Fibroblast of skin of back (primary cell): ENCODE results near the gene HIPK2.

ENCODE experiments used
- DNase-seq: peaks from one replicate; pipeline ENCODE4 v3.0.0-alpha.2; 2013

HIPK2 gene

DNA sequence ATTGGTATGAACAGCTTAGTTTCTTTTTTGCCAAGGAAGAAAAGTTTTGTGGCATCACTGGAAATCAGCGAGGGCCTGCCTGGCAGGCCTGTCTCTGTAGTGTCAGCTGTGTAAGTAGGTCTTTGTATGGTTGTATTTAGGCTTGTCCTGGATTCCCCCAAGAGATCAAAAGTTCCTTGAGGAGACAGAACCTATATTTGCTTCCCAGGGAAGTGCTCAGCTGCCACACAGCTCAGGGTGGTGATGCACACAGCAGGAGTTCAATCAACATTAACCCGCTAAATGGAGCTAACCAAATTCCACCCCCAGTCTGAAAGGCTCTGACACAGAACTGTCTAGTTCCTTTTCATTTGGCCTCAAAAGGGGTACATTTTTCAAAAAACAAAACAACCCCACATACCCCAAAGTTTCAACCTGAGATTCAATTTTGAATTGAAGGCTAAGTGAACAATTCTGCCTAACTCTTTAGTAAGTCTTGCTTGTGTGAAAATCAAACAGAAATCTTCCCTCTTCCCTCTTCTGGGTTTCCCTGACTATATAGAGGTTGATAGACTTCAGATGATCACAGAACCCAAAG, 129.9 kb downstream of the HIPK2 start:
- peak; percentile 34 for DNase-seq

DNA sequence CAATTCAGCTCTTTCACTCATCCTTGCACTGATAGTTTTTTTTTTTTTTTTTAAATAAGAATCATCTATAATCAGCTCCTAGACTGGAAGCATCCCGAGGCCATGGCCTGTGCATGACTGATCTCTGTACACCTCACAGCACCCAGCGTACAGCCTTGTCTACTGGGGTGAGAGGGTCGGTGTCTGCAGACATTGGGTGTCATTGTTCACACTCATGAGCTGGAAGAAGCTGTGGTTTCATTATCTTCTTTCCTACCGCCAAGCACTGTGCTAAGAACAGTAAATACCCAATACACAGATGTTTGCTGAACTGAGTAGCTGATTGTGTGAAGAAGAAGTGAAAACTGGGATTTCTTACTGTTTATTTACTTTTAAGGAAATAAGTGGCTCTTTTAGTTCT, 130.7 kb downstream of the HIPK2 start:
- DNase-seq: no peak

- DNase-seq: no peak
Measured at GRCh38 chr7:139646566-139646965, 131.2 kb downstream of the HIPK2 start.

GRCh38 chr7:139645572-139646523, 131.9 kb downstream of the HIPK2 start:
- DNase-seq: peak; percentile 79

- DNase-seq: no peak
Measured at GRCh38 chr7:139643951-139644585, 133.7 kb downstream of the HIPK2 start.

- DNase-seq: no peak
Measured at GRCh38 chr7:139642283-139642682, 135.5 kb downstream of the HIPK2 start.

- no peak for DNase-seq
Measured at GRCh38 chr7:139641337-139641992, 136.3 kb downstream of the HIPK2 start.

DNA sequence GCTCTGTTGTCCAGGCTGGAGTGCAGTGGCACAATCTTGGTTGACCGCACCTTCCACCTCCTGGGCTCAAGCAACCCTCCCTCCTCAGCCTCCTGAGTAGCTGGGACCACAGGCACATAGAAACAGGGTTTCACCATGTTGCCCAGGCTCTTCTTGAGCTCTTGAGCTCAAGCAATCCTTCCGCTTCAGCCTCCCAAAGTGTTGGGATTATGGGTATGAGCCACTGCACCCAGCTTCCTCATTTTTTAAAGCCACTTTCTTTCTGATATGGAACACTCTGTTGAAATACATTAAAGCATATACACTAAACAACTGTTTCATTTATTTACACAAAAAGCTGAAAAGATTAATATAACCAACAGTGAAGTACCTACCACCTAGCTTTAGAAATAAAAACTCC, 137.1 kb downstream of the HIPK2 start:
- DNase-seq: no peak

DNA sequence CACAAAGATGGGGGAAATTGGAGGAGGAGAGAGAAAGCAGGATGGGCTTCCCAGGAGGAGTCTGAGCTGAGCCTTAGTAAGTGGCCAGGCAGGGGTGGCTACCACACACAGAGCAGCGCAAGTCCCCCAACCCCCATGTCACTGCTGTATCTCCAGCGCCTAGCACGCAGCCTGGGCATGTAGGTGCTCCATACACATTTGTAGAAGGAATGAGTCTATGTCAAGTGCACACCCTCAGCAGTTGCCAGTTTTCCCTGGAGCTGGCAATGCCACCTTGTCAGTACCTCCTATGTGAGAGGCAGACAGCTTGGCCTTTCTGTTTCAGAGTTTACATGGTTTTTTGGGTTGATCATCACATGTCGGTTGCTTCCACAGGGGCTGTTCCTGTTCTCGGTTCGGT, 138.2 kb downstream of the HIPK2 start:
- DNase-seq: no peak

DNA sequence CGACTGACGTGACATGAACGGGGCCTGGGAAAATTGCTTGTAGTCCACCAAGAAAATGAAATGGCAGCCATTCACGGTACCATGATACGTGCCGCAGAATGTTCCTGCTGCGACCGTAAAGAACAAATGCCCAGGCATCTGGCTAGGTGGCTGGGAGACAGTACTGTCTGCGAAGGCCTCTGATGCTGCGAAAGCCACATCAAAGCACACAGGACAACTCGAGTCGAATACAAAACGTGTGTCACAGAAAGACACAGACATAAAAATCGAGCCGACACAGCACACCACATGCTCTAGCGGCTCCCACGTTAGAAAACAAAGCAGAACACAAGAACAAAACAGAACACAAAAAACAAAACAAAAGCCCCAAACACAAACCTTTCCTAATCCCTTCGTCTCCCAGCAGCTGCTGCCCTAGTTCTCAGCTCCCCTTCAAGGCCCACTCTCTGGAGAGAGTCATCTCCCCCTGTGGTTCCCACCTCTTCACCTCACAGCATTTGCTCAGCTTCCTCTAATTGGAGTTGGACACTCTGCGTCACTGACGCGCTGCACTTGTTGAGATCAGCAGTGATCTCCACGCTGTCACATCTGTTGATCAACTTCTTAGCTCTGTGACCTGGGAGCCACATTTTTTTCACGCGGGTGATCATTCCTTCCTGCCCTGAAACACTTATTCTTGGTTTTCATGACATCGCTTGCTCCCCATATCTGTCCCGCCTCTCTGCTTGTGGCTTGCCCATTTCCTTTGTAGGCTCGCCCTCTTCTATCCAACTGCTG, 142.1 kb downstream of the HIPK2 start:
- no peak for DNase-seq

DNA sequence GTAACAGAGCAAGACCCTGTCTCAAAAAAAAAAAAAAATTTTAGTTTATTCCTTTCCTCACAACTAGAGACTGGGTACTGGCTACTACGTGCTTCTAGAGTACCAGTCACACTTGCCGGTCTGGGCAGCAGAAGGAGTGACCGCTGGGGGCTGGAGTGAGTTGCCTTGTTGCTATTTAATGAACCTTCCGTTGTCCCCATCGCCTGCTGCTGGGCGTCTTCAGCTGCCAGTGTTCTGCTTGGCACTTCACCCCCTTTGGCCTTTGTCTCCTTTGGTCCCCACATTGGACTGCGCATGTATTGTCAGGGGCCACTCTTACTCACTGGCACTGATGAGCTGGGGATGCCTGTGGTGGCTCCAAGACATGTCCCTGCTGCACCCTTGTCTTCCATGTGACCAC, 143.7 kb downstream of the HIPK2 start:
- DNase-seq: no peak

DNA sequence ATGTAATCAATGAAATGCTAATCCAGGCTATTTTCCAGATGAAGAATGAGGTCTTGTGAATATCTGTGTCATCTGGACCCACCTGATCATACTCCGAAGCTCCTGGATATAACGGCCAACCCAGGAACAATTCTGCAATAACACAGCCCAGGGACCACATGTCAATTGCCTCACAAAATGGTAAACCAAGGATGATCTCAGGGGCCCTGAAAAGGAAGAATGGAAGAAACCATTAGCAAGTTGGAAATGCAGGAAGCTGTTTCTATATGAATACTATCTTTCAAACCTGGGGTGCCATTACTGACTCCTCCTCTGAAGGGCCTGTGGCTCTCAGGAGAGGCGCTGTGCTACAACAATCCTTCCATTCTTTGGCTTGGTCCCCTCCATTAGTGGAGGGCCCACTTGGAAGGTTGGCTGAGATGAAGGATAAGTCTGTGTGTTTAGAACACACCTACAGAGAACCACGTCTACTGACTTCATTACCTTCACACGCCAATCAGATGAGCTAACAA, 146.2 kb downstream of the HIPK2 start:
- DNase-seq: no peak

GRCh38 chr7:139630643-139631519, 146.9 kb downstream of the HIPK2 start:
- no peak for DNase-seq

GRCh38 chr7:139629392-139630082, 148.3 kb downstream of the HIPK2 start:
- no peak for DNase-seq

DNA sequence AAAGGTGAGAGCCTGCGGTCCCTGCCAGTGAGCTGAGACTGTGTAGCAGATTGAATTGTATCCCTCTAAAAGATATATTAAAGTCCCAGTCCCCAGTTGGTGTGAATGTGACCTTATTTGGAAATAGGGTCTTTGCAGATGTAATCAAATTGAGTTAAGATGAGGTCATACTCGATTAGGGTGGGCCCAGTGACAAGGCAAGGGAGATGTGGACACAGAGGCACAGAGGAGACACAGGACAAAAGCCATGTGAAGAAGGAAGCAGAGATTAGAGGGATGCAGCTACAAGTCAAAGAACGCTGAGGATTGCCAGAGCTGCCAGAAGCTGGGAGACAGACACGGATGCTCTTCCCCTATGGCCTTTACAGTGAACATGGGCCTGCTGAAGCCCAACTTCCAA, 150.0 kb downstream of the HIPK2 start:
- DNase-seq: peak; percentile 13

DNA sequence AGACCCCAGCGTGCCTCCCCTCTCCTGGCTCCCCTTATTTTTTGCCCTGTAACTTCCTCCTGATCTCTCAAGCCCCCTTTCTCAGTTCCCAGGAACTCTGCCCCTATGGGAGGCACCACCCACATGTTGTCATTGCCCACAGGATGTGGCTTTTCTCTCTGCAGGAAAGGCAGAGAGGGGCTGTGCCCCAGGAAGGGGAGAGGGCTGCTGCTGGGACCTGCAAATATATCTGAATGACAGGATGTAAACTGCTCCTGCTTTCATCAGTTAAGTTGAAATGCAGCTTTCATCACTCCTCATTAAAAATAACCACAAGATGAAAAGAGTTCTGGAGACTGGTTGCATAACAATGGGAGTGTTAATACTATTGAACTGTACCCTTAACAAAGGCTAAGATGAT, 151.0 kb downstream of the HIPK2 start:
- no peak for DNase-seq

DNA sequence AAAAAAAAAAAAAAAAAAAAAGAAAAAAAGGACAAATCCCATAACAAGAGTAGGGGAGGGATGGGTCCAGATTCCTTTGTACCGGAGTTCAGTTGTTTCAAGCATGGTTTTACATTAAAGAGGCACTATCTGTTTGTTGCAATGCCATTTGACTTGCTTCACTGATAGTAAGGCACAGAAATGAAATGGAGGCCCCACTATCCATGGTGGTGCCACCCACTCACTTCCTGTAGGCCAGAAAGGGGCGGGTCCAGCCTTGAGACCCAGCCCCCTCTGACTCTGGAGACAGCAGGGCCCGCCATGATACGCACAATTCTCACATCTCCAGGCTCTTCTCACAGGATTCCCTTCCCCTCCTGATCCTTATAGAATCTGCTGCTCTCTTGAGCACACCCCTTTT, 154.3 kb downstream of the HIPK2 start:
- DNase-seq: no peak

DNA sequence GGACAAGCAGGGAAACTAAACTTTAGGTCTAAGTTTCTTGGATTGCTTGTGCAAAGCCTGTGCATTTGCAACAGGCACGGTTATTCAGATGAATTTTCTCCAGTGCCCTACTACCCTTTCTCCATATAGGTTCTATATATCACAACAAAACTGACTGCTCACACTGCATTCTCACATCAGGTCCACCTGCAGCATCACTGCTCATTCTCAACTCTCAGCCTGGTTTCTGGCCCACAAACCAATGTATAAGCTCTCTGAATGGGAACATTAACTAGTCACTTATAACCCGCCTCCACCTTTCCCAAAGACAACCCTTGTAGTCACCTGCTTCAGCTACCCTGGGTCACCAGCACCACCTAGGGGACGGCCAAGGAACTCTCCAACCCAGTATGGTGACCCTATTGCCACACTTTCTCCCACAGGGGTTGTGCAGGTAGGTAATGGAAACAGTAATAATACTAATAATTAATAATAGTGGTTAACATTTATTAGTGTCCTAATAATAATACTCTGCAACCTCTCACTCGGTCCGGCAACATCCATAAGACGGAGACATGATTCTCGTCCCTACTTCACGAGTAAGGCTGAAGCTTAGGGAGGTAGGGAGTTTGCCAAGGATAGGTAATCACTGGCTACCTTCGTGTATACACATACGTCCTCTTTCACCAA, 157.0 kb downstream of the HIPK2 start:
- DNase-seq: no peak

DNA sequence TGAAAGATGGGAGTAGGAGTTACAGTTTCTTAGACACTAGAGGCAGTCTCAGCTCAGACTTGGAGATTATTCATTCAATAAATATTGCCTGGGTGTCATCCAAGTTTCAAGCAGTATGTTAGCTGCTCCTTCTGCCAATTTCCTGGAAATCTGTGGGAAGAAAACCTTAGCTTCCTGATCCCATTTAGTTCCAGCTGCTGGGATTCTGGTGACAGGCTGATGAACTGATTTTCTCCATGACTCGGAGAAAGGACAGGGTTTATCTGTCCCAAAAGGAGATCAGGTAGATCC, 158.5 kb downstream of the HIPK2 start:
- peak; percentile 71 for DNase-seq
